SK-N-SH treated with all-trans-retinoic acid at 6 μM for 48 hours (cell line): ENCODE measurements around the gene DCC.

Experiments used
- PATZ1 ChIP-seq: fragments of 250-450 bp; sonication (Bioruptor Pico); IDR thresholded peaks from 2 replicates; pipeline ENCODE4 v1.8.0; 2020; ENCODE audit warnings: mild to moderate bottlenecking, moderate library complexity, borderline replicate concordance
- RARB ChIP-seq: fragments of 250-450 bp; sonication (Bioruptor Pico); IDR thresholded peaks from 2 replicates; pipeline ENCODE4 v1.8.0; 2021; ENCODE audit warnings: mild to moderate bottlenecking, moderate library complexity

- no peak for TF ChIP-seq PATZ1
- no peak for TF ChIP-seq RARB (CRISPR knock-in tag)
Measured at GRCh38 chr18:52822160-52822559, 482.2 kb downstream of the DCC start.
